HepG2 (cell line): ENCODE results near the gene LENG1. TPM values are rescaled to one million over a fixed set of nuclear protein-coding genes. Genes with fewer than 3 reads are reported as not detected.
A peak's percentile ranks its signal among the peaks of the same experiment; 100 is the strongest.

Source experiments
- ADNP ChIP-seq: sonication (generic); formaldehyde crosslinking; IDR thresholded peaks from 2 replicates; pipeline ENCODE4 v1.4.0; 2020; ENCODE audit warnings: missing genetic modification reagents
- ATF7 ChIP-seq, 2 experiments: fragments of 450-650 bp in 1 of 2; sonication (generic) in 1 of 2; formaldehyde crosslinking in 1 of 2; IDR thresholded peaks; 2 replicates each; pipeline versions ENCODE4 v1.4.0 to v1.6.1; 2016 to 2020; ENCODE audit warnings: antibody characterized with exemption in 1 of 2, mild to moderate bottlenecking in 1 of 2, missing genetic modification reagents in 1 of 2
- CEBPB ChIP-seq: IDR thresholded peaks from 2 replicates; pipeline ENCODE4 v1.6.1; 2011; ENCODE audit warnings: low read depth, low read length, improper control_type of control experiment, borderline replicate concordance
- DNMT1 ChIP-seq: sonication (generic); formaldehyde crosslinking; IDR thresholded peaks from 2 replicates; pipeline ENCODE4 v1.5.1; 2020; ENCODE audit warnings: mild to moderate bottlenecking, missing genetic modification reagents
- E2F1 ChIP-seq: sonication (generic); formaldehyde crosslinking; IDR thresholded peaks from 2 replicates; pipeline ENCODE4 v1.5.0; 2020; ENCODE audit warnings: missing genetic modification reagents
- FOXK2 ChIP-seq: fragments of 450-650 bp; IDR thresholded peaks from 2 replicates; pipeline ENCODE4 v1.6.1; 2016
- GZF1 ChIP-seq: sonication (generic); formaldehyde crosslinking; IDR thresholded peaks from 2 replicates; pipeline ENCODE4 v1.5.1; 2020; ENCODE audit warnings: mild to moderate bottlenecking, missing genetic modification reagents
- HNRNPLL ChIP-seq: fragments of 200-400 bp; formaldehyde crosslinking; IDR thresholded peaks from 2 replicates; pipeline ENCODE4 v1.6.1; 2017; ENCODE audit warnings: mild to moderate bottlenecking, low read depth, low read length; ENCODE audit not compliant: poor library complexity, severe bottlenecking
- MAX ChIP-seq: IDR thresholded peaks from 2 replicates; pipeline ENCODE4 v1.6.1; 2012; ENCODE audit warnings: inconsistent platforms
- MED1 ChIP-seq: sonication (generic); formaldehyde crosslinking; IDR thresholded peaks from 2 replicates; pipeline ENCODE4 v1.4.0; 2020; ENCODE audit warnings: missing genetic modification reagents
- NFYC ChIP-seq: IDR thresholded peaks from 2 replicates; pipeline ENCODE4 v1.6.1; 2016; ENCODE audit warnings: missing genetic modification reagents, missing compliant biosample characterization
- SAP130 ChIP-seq: IDR thresholded peaks from 2 replicates; pipeline ENCODE4 v1.6.1; 2016; ENCODE audit warnings: low read depth
- SP5 ChIP-seq: IDR thresholded peaks from 2 replicates; pipeline ENCODE4 v1.6.1; 2016; ENCODE audit warnings: low read depth, borderline replicate concordance
- YEATS2 ChIP-seq: sonication (generic); formaldehyde crosslinking; IDR thresholded peaks from 2 replicates; pipeline ENCODE4 v1.4.0; 2020; ENCODE audit warnings: missing genetic modification reagents, borderline replicate concordance
- ZNF17 ChIP-seq: sonication (generic); formaldehyde crosslinking; IDR thresholded peaks from 2 replicates; pipeline ENCODE4 v1.5.0; 2020; ENCODE audit warnings: mild to moderate bottlenecking, missing genetic modification reagents
- ZNF564 ChIP-seq: sonication (generic); formaldehyde crosslinking; IDR thresholded peaks from 2 replicates; pipeline ENCODE4 v1.8.1; 2023; ENCODE audit warnings: mild to moderate bottlenecking, missing genetic modification reagents
- ZNF709 ChIP-seq: sonication (generic); formaldehyde crosslinking; IDR thresholded peaks from 2 replicates; pipeline ENCODE4 v1.5.0; 2020; ENCODE audit warnings: mild to moderate bottlenecking, missing genetic modification reagents
- polyA plus RNA-seq, 8 experiments: library from polyadenylated mRNA; depleted of rRNA in 3 of 8; stranded (reverse) in 7 of 8; unstranded in 1 of 8; fragments of >200 nt; fragmentation: Illumina TruSeq in 4 of 8; extraction: Trizol in 4 of 8; gene quantifications; 2 replicates each; pipeline versions ENCODE4 v1.2.1 to v1.2.3, GENCODE V29; 2011 to 2016; ENCODE audit warnings: low read depth in 4 of 8, missing spikeins in 1 of 8, mixed read lengths in 1 of 8; ENCODE audit not compliant: insufficient read depth in 1 of 8
- total RNA-seq, 5 experiments: library from RNA; depleted of rRNA; stranded (reverse); fragments of >200 nt; fragmentation: Illumina TruSeq; extraction: Trizol; gene quantifications; 2 replicates each; pipeline ENCODE4 v1.2.3, GENCODE V29; 2016; ENCODE audit warnings: low read depth in 1 of 5
- TF ChIP-seq, protein P1 (sequence below): sonication (generic); formaldehyde crosslinking; IDR thresholded peaks from 2 replicates; pipeline ENCODE4 v1.9.0; 2022; ENCODE audit warnings: missing genetic modification reagents, mild to moderate bottlenecking, borderline replicate concordance
- TF ChIP-seq, protein P2 (sequence below): sonication (generic); IDR thresholded peaks from 2 replicates; pipeline ENCODE4 v1.6.1; 2016; ENCODE audit warnings: low read depth, borderline replicate concordance
- TF ChIP-seq, protein P3 (sequence below): sonication (generic); formaldehyde crosslinking; IDR thresholded peaks from 2 replicates; pipeline ENCODE4 v1.5.0; 2020; ENCODE audit warnings: mild to moderate bottlenecking, missing genetic modification reagents

The LENG1 gene
- total and polyA plus RNA-seq, 2 of the 13 experiments (the other 11 are each of a cell fraction or from before 2014, with no cell fraction given), result 1.8 to 3.8 TPM

GRCh38 chr19:54136864-54137698, 22.4 kb downstream of the LENG1 start (continued):
- TF ChIP-seq E2F1, result peak; percentile 68
- TF ChIP-seq NFYC (CRISPR knock-in tag), result peak; percentile 94
- TF ChIP-seq, protein P1, sequence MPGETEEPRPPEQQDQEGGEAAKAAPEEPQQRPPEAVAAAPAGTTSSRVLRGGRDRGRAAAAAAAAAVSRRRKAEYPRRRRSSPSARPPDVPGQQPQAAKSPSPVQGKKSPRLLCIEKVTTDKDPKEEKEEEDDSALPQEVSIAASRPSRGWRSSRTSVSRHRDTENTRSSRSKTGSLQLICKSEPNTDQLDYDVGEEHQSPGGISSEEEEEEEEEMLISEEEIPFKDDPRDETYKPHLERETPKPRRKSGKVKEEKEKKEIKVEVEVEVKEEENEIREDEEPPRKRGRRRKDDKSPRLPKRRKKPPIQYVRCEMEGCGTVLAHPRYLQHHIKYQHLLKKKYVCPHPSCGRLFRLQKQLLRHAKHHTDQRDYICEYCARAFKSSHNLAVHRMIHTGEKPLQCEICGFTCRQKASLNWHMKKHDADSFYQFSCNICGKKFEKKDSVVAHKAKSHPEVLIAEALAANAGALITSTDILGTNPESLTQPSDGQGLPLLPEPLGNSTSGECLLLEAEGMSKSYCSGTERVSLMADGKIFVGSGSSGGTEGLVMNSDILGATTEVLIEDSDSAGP (CRISPR knock-in tag), result peak; percentile 50; the same call in 1 of the 2 replicates
- TF ChIP-seq, protein P2, sequence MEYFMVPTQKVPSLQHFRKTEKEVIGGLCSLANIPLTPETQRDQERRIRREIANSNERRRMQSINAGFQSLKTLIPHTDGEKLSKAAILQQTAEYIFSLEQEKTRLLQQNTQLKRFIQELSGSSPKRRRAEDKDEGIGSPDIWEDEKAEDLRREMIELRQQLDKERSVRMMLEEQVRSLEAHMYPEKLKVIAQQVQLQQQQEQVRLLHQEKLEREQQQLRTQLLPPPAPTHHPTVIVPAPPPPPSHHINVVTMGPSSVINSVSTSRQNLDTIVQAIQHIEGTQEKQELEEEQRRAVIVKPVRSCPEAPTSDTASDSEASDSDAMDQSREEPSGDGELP, result 0 out of 2 replicates have a peak, but pooled peaks have one; percentile 16
- 0 out of 2 replicates have a peak, but pooled peaks have one; percentile 9 for TF ChIP-seq MAX
- TF ChIP-seq GZF1 (CRISPR knock-in tag), result no peak
- peak; percentile 57; the same call in 1 of the 2 replicates for TF ChIP-seq YEATS2 (CRISPR knock-in tag)
- TF ChIP-seq MED1 (CRISPR knock-in tag), result peak; percentile 27; the same call in 1 of the 2 replicates
- TF ChIP-seq ZNF564, result no peak
- peak; percentile 56; the same call in 1 of the 2 replicates for TF ChIP-seq FOXK2
- TF ChIP-seq, protein P3, sequence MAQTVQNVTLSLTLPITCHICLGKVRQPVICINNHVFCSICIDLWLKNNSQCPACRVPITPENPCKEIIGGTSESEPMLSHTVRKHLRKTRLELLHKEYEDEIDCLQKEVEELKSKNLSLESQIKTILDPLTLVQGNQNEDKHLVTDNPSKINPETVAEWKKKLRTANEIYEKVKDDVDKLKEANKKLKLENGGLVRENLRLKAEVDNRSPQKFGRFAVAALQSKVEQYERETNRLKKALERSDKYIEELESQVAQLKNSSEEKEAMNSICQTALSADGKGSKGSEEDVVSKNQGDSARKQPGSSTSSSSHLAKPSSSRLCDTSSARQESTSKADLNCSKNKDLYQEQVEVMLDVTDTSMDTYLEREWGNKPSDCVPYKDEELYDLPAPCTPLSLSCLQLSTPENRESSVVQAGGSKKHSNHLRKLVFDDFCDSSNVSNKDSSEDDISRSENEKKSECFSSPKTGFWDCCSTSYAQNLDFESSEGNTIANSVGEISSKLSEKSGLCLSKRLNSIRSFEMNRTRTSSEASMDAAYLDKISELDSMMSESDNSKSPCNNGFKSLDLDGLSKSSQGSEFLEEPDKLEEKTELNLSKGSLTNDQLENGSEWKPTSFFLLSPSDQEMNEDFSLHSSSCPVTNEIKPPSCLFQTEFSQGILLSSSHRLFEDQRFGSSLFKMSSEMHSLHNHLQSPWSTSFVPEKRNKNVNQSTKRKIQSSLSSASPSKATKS (CRISPR knock-in tag), result no peak
- TF ChIP-seq ZNF17, result no peak
- peak; percentile 58; the same call in 1 of the 2 replicates for TF ChIP-seq SP5 (CRISPR knock-in tag)
- TF ChIP-seq SAP130 (CRISPR knock-in tag), result peak; percentile 84
- no peak for TF ChIP-seq ADNP (CRISPR knock-in tag)
- TF ChIP-seq CEBPB, result no peak
- TF ChIP-seq DNMT1, result 0 out of 2 replicates have a peak, but pooled peaks have one; percentile 6
- TF ChIP-seq ATF7 (IDR thresholded peaks at IDR 0.05), result no peak
- TF ChIP-seq ATF7 (CRISPR knock-in tag; IDR thresholded peaks at IDR 0.05), result no peak
- peak; percentile 45 for TF ChIP-seq HNRNPLL
- no peak for TF ChIP-seq ZNF709 (CRISPR knock-in tag)
